GM12801 (cell line): ENCODE results near the gene SIL1.

Experiments
- TF ChIP-seq, protein P1 (sequence below): IDR thresholded peaks from one replicate; pipeline ENCODE4 v1.5.1; 2011; ENCODE audit warnings: control low read depth; ENCODE audit not compliant: insufficient read length; ENCODE audit errors: extremely low read depth

The SIL1 gene

GRCh38 chr5:139016186-139016585 is 182.0 kb downstream of the SIL1 start:
- TF ChIP-seq, protein P1, sequence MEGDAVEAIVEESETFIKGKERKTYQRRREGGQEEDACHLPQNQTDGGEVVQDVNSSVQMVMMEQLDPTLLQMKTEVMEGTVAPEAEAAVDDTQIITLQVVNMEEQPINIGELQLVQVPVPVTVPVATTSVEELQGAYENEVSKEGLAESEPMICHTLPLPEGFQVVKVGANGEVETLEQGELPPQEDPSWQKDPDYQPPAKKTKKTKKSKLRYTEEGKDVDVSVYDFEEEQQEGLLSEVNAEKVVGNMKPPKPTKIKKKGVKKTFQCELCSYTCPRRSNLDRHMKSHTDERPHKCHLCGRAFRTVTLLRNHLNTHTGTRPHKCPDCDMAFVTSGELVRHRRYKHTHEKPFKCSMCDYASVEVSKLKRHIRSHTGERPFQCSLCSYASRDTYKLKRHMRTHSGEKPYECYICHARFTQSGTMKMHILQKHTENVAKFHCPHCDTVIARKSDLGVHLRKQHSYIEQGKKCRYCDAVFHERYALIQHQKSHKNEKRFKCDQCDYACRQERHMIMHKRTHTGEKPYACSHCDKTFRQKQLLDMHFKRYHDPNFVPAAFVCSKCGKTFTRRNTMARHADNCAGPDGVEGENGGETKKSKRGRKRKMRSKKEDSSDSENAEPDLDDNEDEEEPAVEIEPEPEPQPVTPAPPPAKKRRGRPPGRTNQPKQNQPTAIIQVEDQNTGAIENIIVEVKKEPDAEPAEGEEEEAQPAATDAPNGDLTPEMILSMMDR, result no peak

- TF ChIP-seq, protein P1, result no peak
Observed at GRCh38 chr5:139014726-139015125, 183.4 kb downstream of the SIL1 start.

GRCh38 chr5:139012176-139012575 is 186.0 kb downstream of the SIL1 start:
- TF ChIP-seq, protein P1, result no peak

- TF ChIP-seq, protein P1, result no peak
Observed at GRCh38 chr5:139004374-139005307, 193.5 kb downstream of the SIL1 start.

DNA sequence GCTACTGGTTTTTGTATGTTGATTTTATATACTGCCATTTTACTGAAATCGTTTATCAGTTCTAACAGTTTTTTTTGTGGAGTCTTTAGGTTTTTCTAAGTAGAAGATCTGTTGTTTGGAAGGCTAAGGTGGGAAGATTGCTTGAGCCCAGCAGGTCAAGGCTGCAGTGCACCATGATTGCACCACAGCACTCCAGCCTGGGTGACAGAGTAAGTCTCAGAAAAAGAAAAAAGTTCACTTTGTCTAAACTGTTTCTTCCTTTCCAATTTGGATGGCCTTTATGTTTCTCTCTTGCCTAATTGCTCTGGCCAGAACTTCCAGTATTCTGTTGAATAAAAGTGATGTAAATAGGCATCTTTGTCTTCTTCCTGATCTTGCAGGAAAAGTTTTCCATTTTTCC is 198.5 kb downstream of the SIL1 start:
- TF ChIP-seq, protein P1, result no peak

DNA sequence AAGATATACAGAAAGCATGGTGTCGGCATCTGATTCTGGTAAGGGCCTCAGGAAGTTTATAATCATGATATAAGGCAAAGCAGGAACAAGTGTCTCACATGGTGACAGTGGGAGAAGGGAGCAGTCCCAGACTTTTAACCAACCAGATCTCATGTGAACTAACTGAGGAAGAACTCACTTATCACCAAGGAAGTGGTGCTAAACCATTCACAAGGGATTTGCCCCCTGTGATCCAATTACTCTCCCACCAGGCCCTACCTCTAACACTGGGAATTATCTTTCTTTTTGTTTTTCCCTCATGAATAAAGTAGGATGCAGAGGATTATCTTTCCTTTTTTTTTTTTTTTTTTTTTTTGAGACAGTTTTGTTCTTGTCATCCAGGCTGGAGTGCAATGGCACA is 199.6 kb downstream of the SIL1 start:
- TF ChIP-seq, protein P1, result no peak

DNA sequence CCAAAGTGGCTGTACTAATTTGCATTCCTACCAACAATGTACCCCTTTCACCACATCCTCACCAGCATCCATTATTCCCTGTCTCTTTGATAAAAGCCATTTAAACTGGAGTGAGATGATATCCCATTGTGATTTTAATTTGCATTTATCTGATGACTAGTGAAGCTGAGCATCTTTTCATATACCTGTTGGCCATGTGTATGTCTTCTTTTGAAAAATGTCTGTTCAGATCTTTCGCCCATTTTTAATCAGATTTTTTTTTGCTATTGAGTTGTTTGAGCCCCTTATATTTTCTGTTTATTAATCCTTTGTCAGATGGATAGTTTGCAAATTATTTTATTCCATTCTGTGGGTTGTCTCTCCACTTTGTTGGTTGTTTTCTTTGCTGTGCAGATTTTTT is 202.0 kb downstream of the SIL1 start:
- TF ChIP-seq, protein P1, result no peak
